DND-41 (cell line): ENCODE results near the gene MAPK12.

Experiments used
- CTCF ChIP-seq: IDR thresholded peaks from 2 replicates; pipeline ENCODE4 v1.5.1; 2012; ENCODE audit warnings: borderline replicate concordance, low read length, moderate library complexity, mild to moderate bottlenecking; ENCODE audit not compliant: poor library complexity, severe bottlenecking; ENCODE audit errors: extremely low read depth
- EZH2 ChIP-seq: IDR thresholded peaks from 3 replicates; pipeline ENCODE4 v1.6.1; 2012; ENCODE audit warnings: borderline replicate concordance, low read depth, mild to moderate bottlenecking, moderate library complexity, low read length, inconsistent platforms; ENCODE audit not compliant: severe bottlenecking

DNA sequence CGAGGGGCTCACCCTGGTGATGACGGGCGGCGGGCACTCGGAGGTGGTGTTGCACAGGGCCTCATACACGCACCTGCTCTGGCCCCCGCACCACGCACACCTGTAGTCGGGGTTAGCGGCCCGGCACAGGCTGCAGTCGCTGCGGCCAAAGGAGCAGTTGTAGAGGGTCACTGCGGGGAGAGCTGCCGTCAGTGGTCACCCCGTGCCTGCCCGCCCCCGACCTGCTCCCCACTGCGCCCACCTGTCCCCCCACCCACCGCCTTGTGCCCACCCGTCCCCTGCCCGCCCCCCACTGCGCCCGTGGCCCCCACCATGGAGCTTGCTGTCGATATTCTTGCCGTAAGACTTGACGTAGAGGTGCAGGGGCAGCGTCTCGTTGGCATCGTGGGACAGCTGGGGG, 22.3 kb upstream of the MAPK12 start:
- TF ChIP-seq CTCF = no peak
- no peak for TF ChIP-seq EZH2
